AG04450 (cell line): ENCODE measurements around the gene CTNNBL1. TPM values are rescaled to one million over a fixed set of nuclear protein-coding genes. Genes with fewer than 3 reads are reported as not detected.

Experiments
- CTCF ChIA-PET: fragments of 300-600, 350-600 bp; formaldehyde crosslinking; extraction: SDS; loops from one replicate; lab custom pipeline; 2022; ENCODE audit warnings: antibody characterized with exemption, inconsistent platforms; lab: Charles Lee
- POLR2A ChIA-PET: fragments of 350-600 bp; formaldehyde crosslinking; extraction: SDS; loops from one replicate; lab custom pipeline; 2021; ENCODE audit warnings: antibody characterized with exemption, inconsistent platforms; lab: Yijun Ruan, JAX
- DNase-seq: peaks from one replicate; pipeline ENCODE4 v3.0.0-alpha.2; 2011; ENCODE audit warnings: low read depth, low spot score
- H3K27ac ChIP-seq: one replicate; pipeline ENCODE4 v1.5.1; 2012; ENCODE audit warnings: low read depth, low read length, control low read depth
- H3K27me3 ChIP-seq: one replicate; pipeline ENCODE4 v1.6.0; 2012; ENCODE audit warnings: low read length; ENCODE audit not compliant: control insufficient read depth, insufficient read depth
- H3K4me3 ChIP-seq: 2 replicates; pipeline ENCODE4 v1.5.1; 2011; ENCODE audit warnings: mild to moderate bottlenecking, low read depth, low read length, control low read depth
- H3K9me3 ChIP-seq: 2 replicates; pipeline ENCODE4 v1.5.1; 2012; ENCODE audit warnings: low read length; ENCODE audit not compliant: control insufficient read depth, insufficient read depth
- polyA plus RNA-seq: library from polyadenylated mRNA; depleted of rRNA; stranded (reverse); fragments of >200 nt; gene quantifications from 2 replicates; pipeline ENCODE4 v1.2.3, GENCODE V29; 2011
- TF ChIP-seq, protein P1 (sequence below): IDR thresholded peaks from 2 replicates; pipeline ENCODE4 v1.5.1; 2011; ENCODE audit warnings: low read depth, low read length, control low read depth, inconsistent platforms

The CTNNBL1 gene
- polyA plus RNA-seq, 1 experiment: 27.1 TPM

DNA sequence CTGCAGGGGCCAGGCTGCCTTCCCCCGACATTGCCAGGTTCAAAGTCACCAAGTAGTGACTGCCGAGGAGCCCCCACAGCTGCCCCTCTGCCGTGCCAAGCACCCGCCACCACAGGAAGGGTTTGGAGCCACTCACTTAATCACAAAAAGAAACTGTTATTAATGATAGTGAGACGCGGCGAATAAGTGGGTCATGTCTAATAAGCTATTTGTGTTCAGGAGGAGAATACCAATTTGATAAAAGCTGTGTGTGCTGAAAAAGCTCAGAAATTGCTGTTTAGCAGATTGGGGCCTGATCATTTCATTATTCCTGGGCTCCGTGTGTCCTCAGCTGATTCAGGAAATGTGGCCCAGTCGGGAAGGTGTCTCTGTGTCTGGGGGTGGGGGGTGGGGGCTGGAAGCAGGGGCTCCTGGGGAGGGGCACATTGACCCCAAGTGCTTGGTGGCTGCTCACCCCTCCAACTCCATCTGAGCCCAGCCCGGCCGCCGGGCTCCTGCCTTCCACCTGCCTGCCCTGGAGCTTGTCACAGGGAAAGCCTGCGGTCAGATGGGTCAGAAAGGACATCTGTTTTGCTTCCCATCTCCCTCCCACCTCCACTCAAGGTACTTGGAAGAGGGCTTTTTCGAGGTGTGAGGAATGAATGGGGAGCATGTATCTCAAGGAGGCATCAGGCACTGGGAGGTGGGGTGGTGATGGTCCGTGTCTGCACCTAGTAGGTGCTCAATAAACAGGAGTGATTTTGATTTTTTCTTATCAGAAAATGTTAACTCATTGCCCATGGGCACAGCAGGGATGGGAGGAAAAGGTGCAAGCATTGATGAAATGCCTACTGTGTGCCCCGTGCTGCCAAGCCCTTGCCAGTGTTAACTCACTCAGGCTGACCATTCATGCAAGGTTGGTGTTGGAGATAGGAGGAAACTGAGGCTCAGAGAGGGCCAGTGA is 212.1 kb downstream of the CTNNBL1 start:
- no peaks in the 10 kb centered on the region for H3K9me3 ChIP-seq
- ChIA-PET POLR2A (no interaction called here), CTCF (interaction anchor here (1.0 kb wide), 1 partner anchor 8 kb away, joined by 4 read pairs; no protein-coding TSS in a partner anchor)
- no peak overlapping the region for H3K4me3 ChIP-seq
- peaks cover 66% of the 10 kb centered on the region for H3K27me3 ChIP-seq
- TF ChIP-seq, protein P1, sequence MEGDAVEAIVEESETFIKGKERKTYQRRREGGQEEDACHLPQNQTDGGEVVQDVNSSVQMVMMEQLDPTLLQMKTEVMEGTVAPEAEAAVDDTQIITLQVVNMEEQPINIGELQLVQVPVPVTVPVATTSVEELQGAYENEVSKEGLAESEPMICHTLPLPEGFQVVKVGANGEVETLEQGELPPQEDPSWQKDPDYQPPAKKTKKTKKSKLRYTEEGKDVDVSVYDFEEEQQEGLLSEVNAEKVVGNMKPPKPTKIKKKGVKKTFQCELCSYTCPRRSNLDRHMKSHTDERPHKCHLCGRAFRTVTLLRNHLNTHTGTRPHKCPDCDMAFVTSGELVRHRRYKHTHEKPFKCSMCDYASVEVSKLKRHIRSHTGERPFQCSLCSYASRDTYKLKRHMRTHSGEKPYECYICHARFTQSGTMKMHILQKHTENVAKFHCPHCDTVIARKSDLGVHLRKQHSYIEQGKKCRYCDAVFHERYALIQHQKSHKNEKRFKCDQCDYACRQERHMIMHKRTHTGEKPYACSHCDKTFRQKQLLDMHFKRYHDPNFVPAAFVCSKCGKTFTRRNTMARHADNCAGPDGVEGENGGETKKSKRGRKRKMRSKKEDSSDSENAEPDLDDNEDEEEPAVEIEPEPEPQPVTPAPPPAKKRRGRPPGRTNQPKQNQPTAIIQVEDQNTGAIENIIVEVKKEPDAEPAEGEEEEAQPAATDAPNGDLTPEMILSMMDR: no peak
- H3K27ac ChIP-seq: no peak overlapping the region
- DNase-seq: no peak

DNA sequence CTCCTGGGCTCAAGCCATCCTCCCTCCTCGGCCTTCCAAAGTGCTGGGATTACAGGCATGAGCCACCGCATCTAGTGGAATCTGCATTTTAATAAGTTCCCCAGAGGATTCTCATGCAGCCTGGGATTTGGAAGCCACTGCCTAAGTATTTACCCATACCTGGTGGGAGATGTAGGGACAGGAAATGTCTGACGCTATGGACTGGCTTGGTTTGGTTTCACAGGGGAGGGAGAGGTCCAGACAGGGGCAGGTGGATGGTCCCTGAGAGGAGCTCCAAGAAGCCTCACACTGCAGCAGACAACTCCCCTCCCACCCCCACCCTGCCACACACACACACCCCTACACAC is 213.5 kb downstream of the CTNNBL1 start:
- ChIA-PET POLR2A (no interaction called here), CTCF (no interaction called here)
- Histone ChIP-seq H3K27ac (no peak overlapping the region), H3K9me3 (no peaks in the 10 kb centered on the region), H3K27me3 (peaks cover 65% of the 10 kb centered on the region), H3K4me3 (no peak overlapping the region)
- TF ChIP-seq, protein P1: no peak
- DNase-seq: no peak

DNA sequence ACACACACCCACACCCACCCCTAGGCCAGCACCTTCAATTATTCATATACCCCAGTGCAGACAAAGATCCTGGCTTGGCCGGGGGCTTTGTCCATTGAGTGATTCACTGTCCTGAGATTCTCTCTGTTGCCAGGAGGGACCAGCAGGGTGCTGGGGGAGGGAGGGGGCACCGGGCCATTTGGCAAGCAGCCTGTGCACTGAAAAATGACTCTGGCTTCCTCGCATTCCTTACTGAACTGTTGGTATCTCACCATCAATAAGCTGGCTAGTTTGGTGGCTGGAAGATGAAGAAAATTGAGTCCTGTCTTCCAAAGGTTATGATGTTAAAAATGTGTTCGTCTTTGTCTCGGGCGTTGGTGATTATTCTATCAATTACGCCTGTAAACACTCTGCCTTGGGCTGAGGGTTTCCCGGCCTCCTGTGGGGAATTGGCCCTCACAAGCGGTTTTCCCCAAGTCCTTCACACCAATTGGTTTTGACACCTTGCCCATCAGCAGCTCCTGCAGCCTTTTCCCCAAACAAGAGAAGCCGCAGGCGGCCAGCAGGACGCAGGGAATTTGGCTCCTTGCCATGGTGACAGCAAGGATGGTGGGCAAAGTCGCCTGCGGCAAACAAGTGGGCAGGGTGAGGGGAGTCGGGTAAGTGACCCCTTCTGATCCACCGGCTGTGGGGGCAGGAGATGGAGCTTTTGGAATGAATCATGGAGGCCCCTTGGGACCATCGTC is 214.0 kb downstream of the CTNNBL1 start:
- DNase-seq: peak; percentile 4
- TF ChIP-seq, protein P1: no peak
- Histone ChIP-seq H3K27ac (no peak overlapping the region), H3K4me3 (no peak overlapping the region), H3K9me3 (no peaks in the 10 kb centered on the region), H3K27me3 (peaks cover 65% of the 10 kb centered on the region)
- ChIA-PET CTCF (no interaction called here), POLR2A (no interaction called here)

DNA sequence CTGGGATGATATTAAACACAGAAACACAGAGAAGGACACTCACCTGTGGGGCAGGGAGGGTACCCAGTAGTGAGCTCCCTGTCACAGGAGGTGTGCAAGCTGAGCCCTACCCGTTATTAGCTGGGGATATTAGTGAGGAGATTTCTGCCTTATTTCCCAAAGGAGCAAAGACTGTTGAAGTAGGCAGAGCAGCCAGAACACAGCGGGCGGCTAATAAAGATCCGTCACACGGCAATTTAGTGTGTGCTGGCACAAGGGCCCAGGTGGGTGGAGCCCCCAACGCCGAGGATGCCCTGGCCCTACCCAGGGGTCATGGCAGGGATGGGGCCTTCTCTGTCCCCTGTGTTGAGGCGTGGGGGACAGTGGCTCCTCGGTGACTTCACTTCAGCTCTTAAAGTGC is 217.4 kb downstream of the CTNNBL1 start:
- no peak overlapping the region for H3K27ac ChIP-seq
- ChIA-PET CTCF (interaction anchor here (0.6 kb wide), 1 partner anchor 146 kb away, joined by 3 read pairs; no protein-coding TSS in a partner anchor), POLR2A (no interaction called here)
- H3K4me3 ChIP-seq: no peak overlapping the region
- no peak for DNase-seq
- no peaks in the 10 kb centered on the region; the same call in 1 of the 2 replicates for H3K9me3 ChIP-seq
- H3K27me3 ChIP-seq: peaks cover 73% of the 10 kb centered on the region
- TF ChIP-seq, protein P1: no peak

DNA sequence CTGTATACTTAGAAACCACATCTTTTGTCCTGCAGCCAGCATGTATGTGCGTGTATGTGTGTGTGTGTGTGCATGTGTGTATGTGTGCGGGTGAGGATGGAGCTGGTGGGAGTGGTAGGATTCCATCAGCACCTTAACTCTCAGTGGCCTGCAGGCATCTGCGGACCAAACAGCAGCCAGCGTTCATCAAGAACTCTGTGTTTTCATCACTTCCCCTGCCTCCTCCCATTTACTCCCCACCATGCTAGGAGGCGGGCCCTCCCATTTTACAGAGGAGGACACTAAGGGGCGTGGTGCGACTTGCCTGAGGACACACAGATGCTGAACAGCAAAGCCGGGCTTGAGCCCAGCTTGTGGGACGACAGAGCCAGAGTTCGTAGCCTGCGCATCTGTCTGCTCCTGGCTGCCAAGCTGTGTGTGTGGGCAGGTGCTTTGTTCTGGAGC is 218.0 kb downstream of the CTNNBL1 start:
- H3K27ac ChIP-seq: no peak overlapping the region

More for the DNA sequence above, 218.0 kb downstream of the CTNNBL1 start:
- no peak for DNase-seq
- H3K27me3 ChIP-seq: peaks cover 72% of the 10 kb centered on the region
- TF ChIP-seq, protein P1: no peak
- CTCF ChIA-PET: no interaction called here
- H3K9me3 ChIP-seq: no peaks in the 10 kb centered on the region; the same call in 1 of the 2 replicates
- POLR2A ChIA-PET: no interaction called here
- no peak overlapping the region for H3K4me3 ChIP-seq
